ENCODE data around the gene ANKRD40. TPM values are rescaled to one million over a fixed set of nuclear protein-coding genes. Genes with fewer than 3 reads are reported as not detected.

ANKRD40 gene
- total and polyA plus RNA-seq, 9 of the 15 experiments (the other 6 are each of a cell fraction or from before 2014, with no cell fraction given): 9.0 to 28.9 (median 27.7) TPM

GRCh38 chr17:50661795-50662391 is 45.8 kb downstream of the ANKRD40 start (continued):
- TF ChIP-seq TOE1 (IDR thresholded peaks at IDR 0.05; ENCODE audit: borderline replicate concordance) (no peak; the same call in 1 of the 2 replicates), TOE1 (CRISPR knock-in tag; IDR thresholded peaks at IDR 0.05; ENCODE audit: borderline replicate concordance, low read depth) (no peak), ZNF316 (IDR thresholded peaks at IDR 0.05) (peak; percentile 100), GATAD2A (IDR thresholded peaks at IDR 0.05) (peak; percentile 89), SMAD3 (CRISPR knock-in tag; conservative IDR thresholded peaks at IDR 0.05) (peak; percentile 60; the same call in 1 of the 2 replicates), MTA3 (IDR thresholded peaks at IDR 0.05; ENCODE audit: borderline replicate concordance) (peak; percentile 89), MEIS2 (IDR thresholded peaks at IDR 0.05; ENCODE audit: partially characterized antibody) (peak; percentile 61), NFRKB (IDR thresholded peaks at IDR 0.05; ENCODE audit: low read depth) (peak; percentile 86), ERF (CRISPR knock-in tag; IDR thresholded peaks at IDR 0.05) (peak; percentile 51; the same call in 1 of the 2 replicates), SMAD4 (CRISPR knock-in tag; conservative IDR thresholded peaks at IDR 0.05) (peak; percentile 81), MTA1 (IDR thresholded peaks at IDR 0.05; ENCODE audit: borderline replicate concordance) (peak; percentile 68; the same call in 1 of the 2 replicates), BACH1 (tag; IDR thresholded peaks at IDR 0.05) (peak; percentile 97), TEAD1 (CRISPR knock-in tag; IDR thresholded peaks at IDR 0.05) (0 out of 4 replicates have a peak, but pooled peaks of 1 of the 2 experiments have one; percentile 47), ZNF354B (CRISPR knock-in tag; IDR thresholded peaks at IDR 0.05) (0 out of 2 replicates have a peak, but pooled peaks have one; percentile 3), GABPA (tag; conservative IDR thresholded peaks at IDR 0.05; ENCODE audit: low read depth) (peak; percentile 65), RAD51 (IDR thresholded peaks at IDR 0.05; ENCODE audit: borderline replicate concordance, low read depth) (no peak; the same call in 1 of the 2 replicates), NBN (IDR thresholded peaks at IDR 0.05; ENCODE audit: low read depth) (0 out of 2 replicates have a peak, but pooled peaks have one; percentile 61), SNIP1 (IDR thresholded peaks at IDR 0.05; ENCODE audit: low read depth) (no peak), HIVEP1 (CRISPR knock-in tag; IDR thresholded peaks at IDR 0.05) (peak; percentile 52; the same call in 1 of the 2 replicates), CREM (IDR thresholded peaks at IDR 0.05; ENCODE audit: low read depth) (peak; percentile 38; the same call in 1 of the 2 replicates), PPARD (CRISPR knock-in tag; IDR thresholded peaks at IDR 0.05) (0 out of 2 replicates have a peak, but pooled peaks have one; percentile 32), ZNF644 (tag; IDR thresholded peaks at IDR 0.05; ENCODE audit: low read depth) (peak; percentile 60; the same call in 1 of the 2 replicates), ETS1 (conservative IDR thresholded peaks at IDR 0.05; ENCODE audit: control insufficient read depth, low read depth, low read length) (0 out of 2 replicates have a peak, but pooled peaks have one; percentile 37), TEAD2 (tag; IDR thresholded peaks at IDR 0.05) (peak; percentile 19; the same call in 1 of the 2 replicates), ATF4 (CRISPR knock-in tag; IDR thresholded peaks at IDR 0.05) (0 out of 2 replicates have a peak, but pooled peaks have one; percentile 25), NFIC (IDR thresholded peaks at IDR 0.05) (peak; percentile 87)
